Activated T-helper 1 cell treated with anti-CD3 and anti-CD28 coated beads, Interleukin-12 subunit alpha, Interleukin-12 subunit beta, Interleukin-2, Interleukin-4 antibody, amounts not matched to agents 30 ng/mL and 10 ng/mL and 1 ng/mL, durations not matched to agents 14 hours and 24 hours and 36 hours (primary cell): ENCODE results near the gene RGS19. TPM values are rescaled to one million over a fixed set of nuclear protein-coding genes. Genes with fewer than 3 reads are reported as not detected.

Experiments used
- DNase-seq: peaks from one replicate; pipeline ENCODE4 v3.0.0; 2021; ENCODE audit warnings: low spot score
- H3K27ac Mint-ChIP-seq: one replicate; pipeline ENCODE4 v1.8.0; 2021; ENCODE audit warnings: mild to moderate bottlenecking, mixed read lengths
- H3K27me3 Mint-ChIP-seq: one replicate; pipeline ENCODE4 v1.8.0; 2022; ENCODE audit warnings: mild to moderate bottlenecking, moderate library complexity, mixed read lengths; ENCODE audit not compliant: insufficient read depth
- H3K36me3 Mint-ChIP-seq: one replicate; pipeline ENCODE4 v1.8.0; 2021; ENCODE audit warnings: low read depth, mixed read lengths
- H3K4me1 Mint-ChIP-seq: one replicate; pipeline ENCODE4 v1.8.0; 2021; ENCODE audit warnings: low read depth, mixed read lengths
- H3K4me3 Mint-ChIP-seq: one replicate; pipeline ENCODE4 v1.8.0; 2021; ENCODE audit warnings: mild to moderate bottlenecking, moderate library complexity, mixed read lengths
- H3K9me3 Mint-ChIP-seq: one replicate; pipeline ENCODE4 v1.8.0; 2021; ENCODE audit warnings: mixed read lengths
- intact Hi-C: fragments of 100-400 bp; cut with micrococcal nuclease; formaldehyde crosslinking; loops from one replicate; pipeline ENCODE4 v1.15.1; 2024
- total RNA-seq: library from RNA; stranded (reverse); gene quantifications from 2 replicates; pipeline ENCODE4 v1.2.3, GENCODE V29; 2022

The RGS19 gene
- total RNA-seq, 1 donor from 2014 or later, result 54.7 TPM

GRCh38 chr20:64074963-64075362, 4.4 kb downstream of the RGS19 start:
- intact Hi-C loops, result loop anchor here (5.0 kb wide), 4 partner anchors 38 to 858 kb away; partner anchors contain the start of genes C20orf204, DNAJC5, RTEL1 and YTHDF1
- Mint-ChIP-seq H3K9me3 (no peaks in the 10 kb centered on the region), H3K36me3 (peaks cover 12% of the 10 kb centered on the region), H3K27ac (no peak overlapping the region), H3K27me3 (no peaks in the 10 kb centered on the region), H3K4me1 (peaks cover 14% of the 10 kb centered on the region), H3K4me3 (no peak overlapping the region)
- DNase-seq, result no peak

DNA sequence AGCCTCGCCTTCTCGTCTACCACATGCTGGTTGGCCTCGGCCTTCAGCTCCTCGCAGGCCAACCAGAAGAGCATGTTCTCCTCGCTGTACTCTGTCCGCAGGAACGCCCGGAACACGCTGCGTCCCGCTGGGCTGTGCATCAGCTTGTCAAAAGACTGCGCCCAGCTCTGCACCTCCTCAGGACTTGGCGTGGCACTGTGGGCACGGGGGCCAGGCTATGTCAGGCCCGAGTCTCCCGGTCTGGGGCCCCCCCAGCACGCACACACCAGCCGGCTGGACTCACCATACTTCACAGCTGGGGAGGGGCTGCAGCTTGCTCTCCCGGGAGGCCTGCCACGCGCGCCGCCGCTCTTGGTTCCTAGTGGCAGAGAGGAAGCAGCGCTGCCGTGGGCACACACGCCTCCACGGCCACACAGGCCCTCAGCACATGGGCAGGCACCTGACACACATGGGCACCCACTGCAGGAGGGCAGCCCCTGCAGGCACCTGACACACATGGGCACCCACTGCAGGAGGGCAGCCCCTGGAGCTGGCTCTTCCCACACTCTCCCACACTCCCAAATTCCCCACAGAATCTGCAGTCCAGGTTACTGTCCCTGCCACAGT, 5.0 kb downstream of the RGS19 start:
- no peak for DNase-seq
- Mint-ChIP-seq H3K36me3 (peaks cover 12% of the 10 kb centered on the region), H3K27me3 (no peaks in the 10 kb centered on the region), H3K9me3 (no peaks in the 10 kb centered on the region), H3K27ac (no peak overlapping the region), H3K4me3 (no peak overlapping the region), H3K4me1 (peaks cover 14% of the 10 kb centered on the region)
- intact Hi-C loops, result no loop called here

GRCh38 chr20:64073476-64074183, 5.7 kb downstream of the RGS19 start:
- Mint-ChIP-seq H3K4me3 (no peak overlapping the region), H3K9me3 (no peaks in the 10 kb centered on the region), H3K27me3 (no peaks in the 10 kb centered on the region), H3K27ac (peak overlapping the region; percentile 55), H3K36me3 (peaks cover 12% of the 10 kb centered on the region), H3K4me1 (peaks cover 10% of the 10 kb centered on the region)
- no peak for DNase-seq
- intact Hi-C loops, result no loop called here

DNA sequence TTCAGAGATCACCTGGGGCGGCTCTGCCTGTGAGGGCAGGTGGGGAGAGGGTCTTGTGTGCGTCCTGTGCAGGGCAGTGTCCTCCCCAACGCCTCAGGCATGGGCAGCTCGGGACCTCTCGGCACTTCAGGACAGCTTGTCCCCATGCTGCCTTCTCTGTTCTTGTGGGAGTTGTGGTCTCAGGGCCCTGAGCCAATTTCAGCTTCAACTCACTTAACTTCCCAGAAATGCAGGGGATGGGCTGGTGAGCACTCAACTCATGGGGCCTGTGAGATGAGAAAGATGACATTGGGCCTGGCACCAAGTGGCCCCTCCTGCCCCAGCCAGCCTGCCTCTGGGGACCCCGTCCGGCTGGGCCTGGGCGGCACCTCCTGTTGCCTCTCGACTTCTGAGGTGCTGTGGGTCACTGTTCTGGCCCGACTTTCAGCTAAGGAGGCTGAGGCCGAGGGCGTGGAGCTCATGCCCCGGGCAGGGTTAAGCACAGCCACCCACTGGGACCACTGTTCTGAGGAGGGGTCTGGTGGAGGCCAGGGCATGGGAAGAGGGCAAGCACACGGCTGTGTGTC, 6.7 kb downstream of the RGS19 start:
- no peak overlapping the region for H3K27ac Mint-ChIP-seq
- no peak for DNase-seq
- H3K36me3 Mint-ChIP-seq, result peaks cover 9% of the 10 kb centered on the region
- no peaks in the 10 kb centered on the region for H3K27me3 Mint-ChIP-seq
- H3K4me1 Mint-ChIP-seq, result peaks cover 5% of the 10 kb centered on the region
- H3K4me3 Mint-ChIP-seq, result no peak overlapping the region
- no peaks in the 10 kb centered on the region for H3K9me3 Mint-ChIP-seq
- intact Hi-C loops, result no loop called here

- Mint-ChIP-seq H3K4me1 (peaks cover 15% of the 10 kb centered on the region), H3K27me3 (no peaks in the 10 kb centered on the region), H3K9me3 (no peaks in the 10 kb centered on the region), H3K4me3 (no peak overlapping the region), H3K27ac (no peak overlapping the region), H3K36me3 (peaks cover 9% of the 10 kb centered on the region)
- intact Hi-C loops, result no loop called here
- no peak for DNase-seq
These were observed 7.7 kb downstream of the RGS19 start for GRCh38 chr20:64071341-64072332.

- Mint-ChIP-seq H3K27me3 (no peaks in the 10 kb centered on the region), H3K36me3 (peaks cover 7% of the 10 kb centered on the region), H3K27ac (no peak overlapping the region), H3K9me3 (no peaks in the 10 kb centered on the region), H3K4me3 (no peak overlapping the region), H3K4me1 (peaks cover 27% of the 10 kb centered on the region)
- intact Hi-C loops, result no loop called here
- no peak for DNase-seq
These were observed 8.9 kb downstream of the RGS19 start for GRCh38 chr20:64070244-64070993.

DNA sequence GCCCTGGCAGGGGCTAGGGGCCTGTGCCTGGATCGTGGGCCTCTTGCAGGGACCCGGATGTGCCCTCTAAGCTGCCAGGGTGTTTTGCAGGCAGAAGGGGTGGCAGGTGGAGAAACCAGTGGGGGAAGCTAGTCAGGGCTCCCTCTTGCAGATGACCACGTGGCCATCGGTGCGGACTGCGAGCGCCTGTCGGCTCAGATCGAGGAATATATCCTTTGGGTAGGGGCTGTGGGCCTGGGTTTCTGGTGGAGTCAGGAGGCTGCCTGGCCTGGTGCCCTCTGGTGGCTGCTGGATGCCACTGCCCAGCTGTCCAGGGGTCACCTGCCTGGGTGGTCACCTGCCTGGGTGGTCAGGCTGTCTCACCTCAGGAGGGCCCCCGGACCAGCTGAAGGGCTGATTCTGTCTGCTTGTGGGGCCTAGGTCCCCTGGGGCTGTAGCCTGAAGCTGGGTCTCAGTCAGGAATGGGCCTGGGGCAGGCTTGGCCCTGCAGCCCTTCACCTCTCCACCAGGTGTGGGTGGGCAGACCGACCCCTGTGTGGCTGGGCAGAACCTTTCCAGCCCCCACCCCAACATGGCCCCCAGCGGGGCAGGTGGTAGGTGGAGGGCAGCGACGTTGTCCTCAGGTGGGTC, 9.6 kb downstream of the RGS19 start:
- Mint-ChIP-seq H3K9me3 (no peaks in the 10 kb centered on the region), H3K27ac (no peak overlapping the region)

DNA sequence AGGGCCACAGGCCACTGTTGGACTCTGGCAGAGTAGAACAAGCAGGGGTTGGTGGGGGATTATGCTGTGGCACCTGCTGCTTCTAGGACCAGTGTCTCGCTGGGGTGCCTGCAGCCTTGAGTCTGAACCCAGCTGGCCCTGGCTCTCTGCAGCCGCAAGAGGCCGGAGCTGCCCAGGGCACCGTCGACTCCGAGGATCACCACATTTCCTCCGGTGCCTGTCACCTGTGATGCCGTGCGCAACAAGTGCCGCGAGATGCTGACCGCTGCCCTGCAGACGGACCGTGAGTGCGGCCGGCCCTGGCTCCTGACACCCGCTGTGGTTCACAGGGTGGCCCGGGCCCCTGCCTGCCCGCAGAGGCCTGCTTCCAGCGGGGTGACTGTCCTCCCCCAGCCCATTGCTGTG, 10.1 kb downstream of the RGS19 start:
- H3K27me3 Mint-ChIP-seq, result no peaks in the 10 kb centered on the region
- peaks cover 37% of the 10 kb centered on the region for H3K4me1 Mint-ChIP-seq
- H3K4me3 Mint-ChIP-seq, result no peak overlapping the region
- H3K9me3 Mint-ChIP-seq, result no peaks in the 10 kb centered on the region
- intact Hi-C loops, result loop anchor here (5.0 kb wide), 1 partner anchor 427 kb away; no protein-coding TSS in a partner anchor
- DNase-seq, result no peak
- H3K27ac Mint-ChIP-seq, result no peak overlapping the region
- peaks cover 6% of the 10 kb centered on the region for H3K36me3 Mint-ChIP-seq

More for the DNA sequence above, 9.6 kb downstream of the RGS19 start:
- no peak for DNase-seq
- intact Hi-C loops, result loop anchor here (5.0 kb wide), 1 partner anchor 427 kb away; no protein-coding TSS in a partner anchor
- Mint-ChIP-seq H3K4me3 (peak overlapping the region; percentile 15), H3K4me1 (peaks cover 34% of the 10 kb centered on the region), H3K27me3 (no peaks in the 10 kb centered on the region), H3K36me3 (peaks cover 7% of the 10 kb centered on the region)

GRCh38 chr20:64068386-64069208, 10.7 kb downstream of the RGS19 start:
- Mint-ChIP-seq H3K4me3 (no peak overlapping the region), H3K27me3 (no peaks in the 10 kb centered on the region), H3K27ac (no peak overlapping the region), H3K4me1 (peaks cover 44% of the 10 kb centered on the region), H3K9me3 (no peaks in the 10 kb centered on the region), H3K36me3 (peaks cover 6% of the 10 kb centered on the region)
- intact Hi-C loops, result loop anchor here (5.0 kb wide), 1 partner anchor 426 kb away; no protein-coding TSS in a partner anchor
- no peak for DNase-seq

DNA sequence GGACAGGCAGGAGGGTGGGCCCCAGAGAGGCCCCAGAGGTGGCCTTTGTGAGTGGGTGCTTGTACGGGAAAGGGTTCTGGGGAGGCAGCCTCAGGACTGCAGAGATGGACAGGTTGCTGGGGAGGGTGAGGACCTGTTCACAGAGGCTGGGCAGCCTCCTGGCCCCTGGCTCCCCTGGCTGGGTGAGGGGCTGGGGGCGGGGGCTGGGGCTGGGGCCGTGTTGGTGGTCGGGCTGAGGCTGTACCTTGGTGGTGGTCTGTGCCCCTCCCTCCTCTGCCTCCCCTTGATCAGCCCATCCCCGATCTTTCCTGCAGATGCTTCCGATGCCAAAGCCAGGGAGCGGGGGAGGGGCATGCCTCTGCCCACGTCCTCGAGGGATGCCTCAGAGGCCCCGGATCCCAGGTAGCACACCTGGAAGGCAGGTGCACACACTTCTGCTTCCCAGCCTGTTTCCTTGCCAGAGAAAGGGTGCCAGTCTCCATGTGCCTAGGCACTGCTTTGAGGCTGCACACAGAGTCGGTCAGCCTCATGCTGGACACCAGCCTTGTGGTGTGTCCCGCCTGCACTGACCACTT, 11.5 kb downstream of the RGS19 start:
- Mint-ChIP-seq H3K4me1 (peaks cover 45% of the 10 kb centered on the region), H3K9me3 (no peaks in the 10 kb centered on the region), H3K36me3 (peaks cover 6% of the 10 kb centered on the region), H3K27ac (peak overlapping the region; percentile 87), H3K4me3 (no peak overlapping the region), H3K27me3 (no peaks in the 10 kb centered on the region)
- DNase-seq, result no peak
- intact Hi-C loops, result loop anchor here (5.0 kb wide), 1 partner anchor 426 kb away; no protein-coding TSS in a partner anchor
